GM10248 (cell line): ENCODE measurements around the gene ABCC10.
"Not testable (repeated sequence)": the region's sequence is repeated elsewhere in the genome, so short reads cannot be mapped to it uniquely, and the experiment has no call there.

Experiments used
- CTCF ChIA-PET: fragments of 300-600 bp; sonication (Branson Sonifier 250); formaldehyde crosslinking; extraction: SDS; loops from one replicate; lab custom pipeline; 2021; ENCODE audit warnings: antibody characterized with exemption; lab: Yijun Ruan, JAX
- POLR2A ChIA-PET: fragments of 350-650 bp; sonication (Branson Sonifier 250); formaldehyde crosslinking; extraction: SDS; loops from one replicate; lab custom pipeline; 2020; ENCODE audit warnings: antibody characterized with exemption; lab: Yijun Ruan, JAX
- DNase-seq: peaks from one replicate; pipeline ENCODE4 v3.0.0; 2012; ENCODE audit errors: extremely low spot score
- CTCF ChIP-seq: IDR thresholded peaks from 2 replicates; pipeline ENCODE4 v1.5.1; 2012; ENCODE audit warnings: mild to moderate bottlenecking, low read depth; ENCODE audit errors: extremely low read depth, missing control alignments, control extremely low read depth

ABCC10 gene

DNA sequence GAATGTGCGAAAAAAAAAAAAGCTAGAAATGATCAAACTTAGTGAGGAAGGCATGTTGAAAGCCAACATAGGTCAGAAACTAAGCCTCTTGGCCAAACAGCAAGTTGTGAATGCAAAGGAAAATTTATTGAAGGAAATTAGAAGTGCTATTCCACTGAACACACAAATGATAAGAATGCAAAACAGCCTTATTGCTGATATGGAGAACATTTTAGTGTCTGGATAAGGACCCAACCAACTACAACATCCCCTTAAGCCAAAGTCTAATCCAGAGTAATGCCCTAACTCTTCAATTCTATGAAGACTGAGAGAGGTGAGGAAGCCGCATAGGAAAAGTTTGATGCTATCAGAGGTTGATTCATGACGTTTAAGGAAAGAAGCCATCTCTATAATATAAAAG is 5.5 kb upstream of the ABCC10 start:
- no peak for TF ChIP-seq CTCF
- ChIA-PET CTCF (interaction anchor here (0.8 to 2.2 kb wide), 4 partner anchors 8 to 158 kb away, joined by 3 to 6 read pairs (median 4); no protein-coding TSS in a partner anchor), POLR2A (no interaction called here)
- no peak for DNase-seq

GRCh38 chr6:43425083-43425482 is 2.3 kb upstream of the ABCC10 start:
- POLR2A ChIA-PET, CTCF ChIA-PET, DNase-seq: not testable (repeated sequence)

- no peak for TF ChIP-seq CTCF
- ChIA-PET CTCF (interaction anchor here (0.8 to 2.8 kb wide), 10 partner anchors 10 to 80 kb away, joined by 3 to 12 read pairs (median 4); no protein-coding TSS in a partner anchor), POLR2A (interaction anchor here (0.7 to 1.0 kb wide), 2 partner anchors 43 to 88 kb away, joined by 3 to 5 read pairs; no protein-coding TSS in a partner anchor)
- DNase-seq = no peak
These were observed 374 bp upstream of the ABCC10 start for GRCh38 chr6:43426928-43427405.

DNA sequence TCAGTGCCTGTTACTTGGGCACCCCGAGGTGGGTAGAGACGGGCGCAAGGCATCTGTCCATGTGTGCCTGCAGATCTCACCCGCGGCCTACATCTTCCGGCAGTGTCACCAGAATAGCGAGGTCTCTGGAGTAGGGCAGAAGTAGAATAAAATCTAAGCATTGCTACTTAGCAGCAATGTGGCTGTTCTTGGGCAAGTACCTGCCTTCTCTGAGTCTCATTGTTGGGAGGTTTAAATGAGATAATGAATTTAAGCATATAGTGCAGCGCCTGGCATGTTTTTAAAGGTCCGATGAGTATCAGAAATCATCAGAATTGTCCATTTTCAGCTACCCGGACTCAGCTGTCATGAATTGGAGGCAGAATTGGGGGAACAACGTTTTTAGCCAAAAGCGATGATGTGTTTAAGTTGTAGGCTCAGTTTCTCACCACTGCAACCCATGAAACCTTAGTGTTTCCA is 800 bp downstream of the ABCC10 start:
- DNase-seq = no peak
- no peak for TF ChIP-seq CTCF
- ChIA-PET CTCF (interaction anchor here (0.7 to 2.8 kb wide), 9 partner anchors 8 to 79 kb away, joined by 3 to 12 read pairs (median 4); no protein-coding TSS in a partner anchor), POLR2A (no interaction called here)

DNA sequence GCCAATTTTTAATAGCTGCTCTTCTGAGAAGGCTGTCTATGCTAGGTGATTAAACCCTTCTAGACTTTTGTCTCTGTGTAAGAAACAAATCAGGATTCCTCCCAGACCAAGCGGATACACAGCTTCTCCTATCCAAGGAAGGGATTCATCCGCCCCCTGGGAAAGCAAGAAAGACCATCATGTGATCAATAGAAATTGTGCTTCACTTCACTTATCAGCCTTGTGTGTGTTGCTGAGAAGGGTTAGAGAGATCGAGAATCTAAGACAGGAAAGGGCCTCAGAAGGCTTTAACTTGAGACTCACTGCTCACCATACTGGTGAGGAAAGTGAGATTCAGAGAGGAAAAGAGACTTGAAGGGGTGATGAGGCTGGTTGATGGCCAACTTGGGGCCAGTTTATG is 1.5 kb downstream of the ABCC10 start:
- no peak for DNase-seq
- no peak for TF ChIP-seq CTCF
- ChIA-PET POLR2A (no interaction called here), CTCF (interaction anchor here (0.7 to 2.8 kb wide), 5 partner anchors 8 to 35 kb away, joined by 3 to 12 read pairs (median 4); no protein-coding TSS in a partner anchor)

- ChIA-PET CTCF (interaction anchor here (1.2 to 2.7 kb wide), 4 partner anchors 10 to 75 kb away, joined by 4 to 8 read pairs (median 6); no protein-coding TSS in a partner anchor), POLR2A (interaction anchor here (0.6 kb wide), 1 partner anchor 503 kb away, joined by 3 read pairs; the partner anchor contains the start of gene CNPY3)
- TF ChIP-seq CTCF = no peak
- DNase-seq = no peak
These were observed 4.9 kb downstream of the ABCC10 start for GRCh38 chr6:43432009-43432945.

DNA sequence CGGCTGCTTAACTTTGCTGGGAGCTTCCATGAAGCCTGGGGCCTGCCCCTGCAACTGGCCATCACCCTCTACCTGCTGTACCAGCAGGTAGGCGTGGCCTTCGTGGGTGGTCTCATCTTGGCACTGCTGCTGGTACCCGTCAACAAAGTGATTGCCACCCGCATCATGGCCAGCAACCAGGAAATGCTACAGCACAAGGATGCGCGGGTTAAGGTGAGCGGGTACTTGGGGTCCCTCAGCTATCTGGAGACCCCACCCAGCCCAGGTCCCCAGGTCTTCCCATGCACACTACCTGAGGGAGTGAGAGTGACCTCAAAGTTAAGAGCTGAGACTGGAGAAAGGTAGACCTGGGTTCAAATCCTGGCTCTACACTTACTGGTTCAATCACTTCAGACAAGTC is 5.8 kb downstream of the ABCC10 start:
- TF ChIP-seq CTCF = no peak
- ChIA-PET CTCF (interaction anchor here (0.9 to 3.3 kb wide), 7 partner anchors 9 to 178 kb away, joined by 3 to 10 read pairs (median 5); no protein-coding TSS in a partner anchor), POLR2A (no interaction called here)
- DNase-seq = no peak
